Measurements from ENCODE around the gene NEK9.
"Not testable (repeated sequence)": the region's sequence is repeated elsewhere in the genome, so short reads cannot be mapped to it uniquely, and the experiment has no call there.

Gene NEK9

DNA sequence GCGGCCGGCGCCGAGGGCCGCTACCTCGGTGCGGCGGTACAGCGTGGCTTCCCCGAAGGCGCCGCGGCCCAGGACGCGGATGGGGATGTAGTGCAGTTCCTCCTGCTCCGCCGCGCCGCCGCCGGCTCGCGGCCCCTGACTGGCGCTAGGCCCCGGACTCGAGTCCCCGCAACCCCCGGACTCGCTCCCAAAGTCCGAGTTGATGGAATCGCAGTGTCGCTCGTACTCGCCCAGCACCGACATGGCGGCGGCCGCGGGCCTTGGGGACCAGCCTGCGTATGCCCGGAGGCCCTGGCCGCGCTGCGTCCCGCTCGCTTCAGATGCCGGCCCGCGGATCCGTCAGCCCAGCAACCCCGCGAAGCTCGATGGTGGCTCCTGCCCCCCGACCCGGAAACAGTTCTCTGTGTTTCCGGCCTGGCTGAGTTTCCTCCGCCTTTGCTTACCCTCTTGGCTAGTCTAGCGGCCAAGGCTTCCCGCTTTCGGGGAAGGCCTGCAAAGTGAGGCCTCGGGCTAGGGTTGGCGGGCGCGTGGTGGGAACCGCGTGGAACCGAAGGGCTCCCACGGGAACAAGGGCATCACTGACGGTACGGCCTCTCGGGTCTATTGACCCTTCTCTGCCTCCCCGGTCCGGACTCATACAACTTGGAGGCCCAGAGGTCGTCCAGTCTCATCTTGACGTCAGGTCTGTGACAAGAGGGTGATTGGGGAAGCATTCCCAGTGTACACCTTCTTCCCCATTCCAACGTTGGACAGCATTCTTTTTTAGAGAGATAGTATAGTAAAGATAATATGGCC is at the start of gene NEK9:
NEK9 (minus strand) TSS at position 370 of the 795 bp plus-strand sequence; CDS start at position 243, 127 bp downstream.
- in situ Hi-C loops (cut with MboI; ENCODE audit: low sequenced_read_pairs): loop anchor here (25.0 kb wide), 1 partner anchor 360 kb away; no protein-coding TSS in a partner anchor

- in situ Hi-C loops (cut with MboI; ENCODE audit: low sequenced_read_pairs): no loop called here
Measured at GRCh38 chr14:75176142-75176820, 49.4 kb upstream of the NEK9 start, which contains the start of gene TMED10. TMED10 (minus strand) TSS chr14:75176612; CDS start chr14:75176579, 33 bp downstream.

- in situ Hi-C loops (cut with MboI; ENCODE audit: low sequenced_read_pairs): no loop called here
Measured at GRCh38 chr14:75175677-75176141, 48.9 kb upstream of the NEK9 start.

GRCh38 chr14:75174066-75174465 is 47.2 kb upstream of the NEK9 start:
- in situ Hi-C loops (cut with MboI; ENCODE audit: low sequenced_read_pairs): no loop called here

- in situ Hi-C loops (cut with MboI; ENCODE audit: low sequenced_read_pairs): no loop called here
Measured at GRCh38 chr14:75170772-75171171, 43.9 kb upstream of the NEK9 start.

- in situ Hi-C loops (cut with MboI; ENCODE audit: low sequenced_read_pairs): no loop called here
Measured at GRCh38 chr14:75168586-75169335, 41.9 kb upstream of the NEK9 start.

GRCh38 chr14:75167325-75167724 is 40.5 kb upstream of the NEK9 start:
- in situ Hi-C loops (cut with MboI; ENCODE audit: low sequenced_read_pairs): no loop called here

DNA sequence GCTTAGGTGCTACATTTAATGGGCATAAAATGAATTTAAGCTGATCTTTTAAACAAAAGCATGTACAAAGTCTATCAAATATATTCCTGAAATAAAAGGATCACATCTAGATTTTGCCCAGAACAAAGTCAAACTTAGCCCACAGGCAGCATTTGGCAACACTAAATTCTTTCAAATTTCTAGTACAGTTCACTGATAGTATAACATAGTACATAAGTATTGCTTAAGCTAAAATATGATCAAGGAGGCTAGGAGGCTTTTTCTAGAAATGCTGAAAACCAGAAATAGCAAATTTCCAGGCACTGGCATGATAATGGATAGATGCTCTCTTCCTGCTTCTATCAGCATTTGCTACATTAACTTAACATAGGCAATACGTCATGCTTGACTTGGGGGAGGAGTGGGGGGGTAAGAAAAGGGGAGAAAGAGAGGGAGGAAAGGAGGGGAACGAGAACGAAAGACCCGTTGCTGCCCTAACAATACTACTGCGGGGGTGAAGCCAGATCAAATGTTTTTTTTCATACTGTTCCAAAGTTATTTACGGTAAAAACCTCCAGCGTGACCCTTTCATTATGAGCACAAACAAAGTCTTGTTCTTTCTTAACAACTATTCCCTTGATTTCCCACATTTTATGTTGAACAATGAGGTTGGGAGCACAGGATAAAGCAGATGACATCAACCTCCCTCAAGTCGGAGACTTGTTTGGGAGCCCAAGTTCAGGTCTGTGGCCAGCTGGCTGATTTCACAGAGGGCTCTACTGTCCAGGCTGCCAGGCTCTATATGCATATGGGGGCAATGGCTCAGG is 38.9 kb upstream of the NEK9 start:
- in situ Hi-C loops (cut with MboI; ENCODE audit: low sequenced_read_pairs): no loop called here

DNA sequence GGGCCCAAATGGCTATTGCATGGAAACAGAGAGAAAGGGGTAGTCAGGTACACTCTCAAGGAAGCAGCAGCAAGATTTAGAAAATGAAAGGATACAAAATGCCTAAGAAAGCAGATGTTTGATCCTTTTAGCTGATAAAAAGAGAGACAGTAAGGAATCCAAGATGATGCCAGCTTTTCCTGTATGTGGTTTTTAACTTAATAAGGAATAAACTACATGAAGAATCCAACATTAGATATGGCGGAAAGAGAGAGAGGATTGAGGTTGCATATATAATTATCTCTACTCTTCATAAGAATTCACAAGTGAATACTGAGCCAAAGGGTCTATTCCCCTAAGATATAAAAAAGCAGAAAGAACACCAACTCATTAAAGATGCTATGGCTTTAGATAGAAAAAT is 38.0 kb upstream of the NEK9 start:
- in situ Hi-C loops (cut with MboI; ENCODE audit: low sequenced_read_pairs): no loop called here

GRCh38 chr14:75163677-75164076 is 36.8 kb upstream of the NEK9 start:
- in situ Hi-C loops (cut with MboI; ENCODE audit: low sequenced_read_pairs): no loop called here

DNA sequence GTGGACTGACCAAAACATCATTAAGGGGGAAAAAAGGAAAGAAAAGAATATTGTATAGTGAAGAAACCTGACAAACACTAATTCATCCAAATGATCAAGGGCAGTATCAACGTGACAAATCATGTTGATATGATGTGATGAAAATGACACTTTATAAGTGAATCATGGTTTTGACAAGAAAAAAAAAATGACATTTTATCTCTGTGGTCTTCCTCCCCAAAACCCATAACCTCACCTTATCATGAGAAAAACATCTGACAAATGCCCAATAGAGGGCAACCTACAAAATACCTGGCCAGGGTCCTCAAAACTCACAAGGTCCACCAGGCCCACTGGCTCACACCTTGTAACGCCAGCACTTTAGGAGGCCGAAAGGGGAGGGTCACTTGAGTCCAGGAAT is 35.8 kb upstream of the NEK9 start:
- in situ Hi-C loops (cut with MboI; ENCODE audit: low sequenced_read_pairs): no loop called here

GRCh38 chr14:75158843-75159614 is 32.2 kb upstream of the NEK9 start:
- in situ Hi-C loops (cut with MboI; ENCODE audit: low sequenced_read_pairs): no loop called here

DNA sequence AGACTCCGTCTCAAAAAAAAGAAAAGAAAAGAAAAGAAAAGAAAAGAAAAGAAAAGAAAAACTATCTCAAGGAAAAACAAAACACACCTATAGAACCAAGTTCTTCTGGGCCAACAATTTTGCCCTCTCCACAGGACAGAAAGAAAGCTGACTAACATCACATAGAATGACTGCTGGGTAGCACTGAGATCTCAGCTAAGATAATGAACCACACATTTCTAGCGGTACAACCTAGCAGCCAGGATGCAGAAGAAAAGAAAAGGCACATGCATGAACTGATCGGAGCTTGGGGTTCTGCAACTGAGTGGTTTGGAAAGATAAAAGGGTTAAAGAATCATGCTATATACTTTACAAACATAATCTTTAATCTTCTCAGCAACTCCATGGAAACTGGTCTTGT is 30.1 kb upstream of the NEK9 start:
- in situ Hi-C loops (cut with MboI; ENCODE audit: low sequenced_read_pairs): no loop called here

GRCh38 chr14:75156111-75156510 is 29.3 kb upstream of the NEK9 start:
- in situ Hi-C loops (cut with MboI; ENCODE audit: low sequenced_read_pairs): no loop called here

GRCh38 chr14:75155169-75155568 is 28.3 kb upstream of the NEK9 start:
- in situ Hi-C loops (cut with MboI; ENCODE audit: low sequenced_read_pairs): no loop called here

DNA sequence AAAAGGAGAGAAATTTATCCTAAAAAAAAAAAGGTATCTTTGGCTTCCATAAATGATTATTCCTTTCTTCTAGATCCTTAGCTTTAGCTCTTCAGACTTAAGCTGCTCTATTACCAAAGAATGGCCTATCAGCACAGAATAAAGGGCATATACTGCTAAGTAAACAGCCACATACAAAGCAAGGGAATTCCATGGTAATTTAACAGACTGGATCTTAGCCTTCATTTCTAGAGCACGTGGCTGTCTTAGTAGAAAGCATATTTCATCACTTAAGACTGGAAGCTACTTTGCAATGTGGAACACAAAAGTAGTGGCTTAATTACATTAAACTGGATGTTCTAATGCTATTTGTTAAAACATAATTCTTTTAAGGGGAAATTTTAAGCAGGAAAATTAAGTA is 26.4 kb upstream of the NEK9 start:
- in situ Hi-C loops (cut with MboI; ENCODE audit: low sequenced_read_pairs): no loop called here

- in situ Hi-C loops (cut with MboI; ENCODE audit: low sequenced_read_pairs): no loop called here
Measured at GRCh38 chr14:75151851-75152250, 25.0 kb upstream of the NEK9 start.

DNA sequence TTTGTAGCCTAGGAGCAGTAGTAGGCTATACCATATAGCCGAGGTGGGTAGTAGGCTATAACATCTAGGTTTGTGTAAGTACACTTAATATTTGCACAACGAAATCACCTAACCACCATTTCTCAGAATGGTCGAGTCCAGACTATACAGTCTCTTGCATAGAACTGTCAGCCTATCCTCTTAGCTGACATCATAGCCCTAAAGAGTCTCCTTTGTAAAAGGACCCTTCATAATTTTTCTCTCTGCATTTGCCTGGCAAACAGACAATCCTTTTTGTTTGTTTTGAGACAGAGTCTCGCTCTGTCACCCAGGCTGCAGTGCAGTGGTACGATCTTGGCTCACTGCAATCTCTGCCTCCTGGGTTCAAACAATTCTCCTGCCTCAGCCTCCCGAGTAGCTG is 23.8 kb upstream of the NEK9 start:
- in situ Hi-C loops (cut with MboI; ENCODE audit: low sequenced_read_pairs): not testable (repeated sequence)

DNA sequence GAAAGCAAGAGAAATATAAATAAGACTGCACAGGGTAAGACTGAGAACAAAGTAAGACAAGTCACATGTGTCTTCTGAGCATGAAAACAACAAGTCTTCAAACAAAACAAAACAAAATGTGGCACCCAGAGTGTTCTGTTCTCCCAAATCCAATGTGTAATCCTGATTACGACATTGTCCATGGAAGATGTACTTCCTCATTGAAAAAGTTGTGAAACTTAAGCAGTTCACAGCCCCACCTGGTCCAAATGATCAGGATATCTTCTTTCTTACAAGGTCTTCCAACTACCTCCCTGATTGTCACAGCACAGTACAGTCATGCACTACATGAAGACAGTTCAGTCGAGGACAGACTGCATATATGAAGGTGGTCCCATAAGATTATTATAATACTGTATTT is 23.3 kb upstream of the NEK9 start:
- in situ Hi-C loops (cut with MboI; ENCODE audit: low sequenced_read_pairs): no loop called here
